A549 (cell line): ENCODE measurements around the gene TEF. TPM values are rescaled to one million over a fixed set of nuclear protein-coding genes. Genes with fewer than 3 reads are reported as not detected.

Experiments
- ATAC-seq, 2 experiments: fragments of 200-7000 bp in 1 of 2; fragments of >200 bp in 1 of 2; cut with Nextera tagmentation in 1 of 2; cut with Tn5 transposase in 1 of 2; 3 replicates each; pipeline versions ENCODE4 v1.8.0 to v1.9.1; 2018 to 2020; ENCODE audit warnings: mild to moderate bottlenecking in 1 of 2, moderate library complexity in 1 of 2
- CTCF ChIA-PET: fragments of 300-600 bp; sonication (Branson Sonifier 250); formaldehyde crosslinking; extraction: SDS; loops from one replicate; lab custom pipeline; 2021; ENCODE audit warnings: antibody characterized with exemption, inconsistent platforms; lab: Yijun Ruan, JAX
- POLR2A ChIA-PET: fragments of 350-600 bp; formaldehyde crosslinking; extraction: SDS; loops from one replicate; lab custom pipeline; 2021; ENCODE audit warnings: antibody characterized with exemption, inconsistent platforms; lab: Yijun Ruan, JAX
- DNase-seq, 2 experiments: peaks; one replicate each; pipeline versions ENCODE4 v3.0.0 to v3.0.0-alpha.2; 2011 to 2016; ENCODE audit warnings: low read depth in 1 of 2, low spot score in 1 of 2
- FAIRE-seq: peaks from 2 replicates; lab custom pipeline; 2011; peaks lifted over from hg19 to GRCh38; lab: Jason Lieb, UNC
- H3K27ac ChIP-seq, 2 experiments: fragments of >200 bp; sonication (Bioruptor Twin); formaldehyde crosslinking; 3 replicates each; pipeline ENCODE4 v1.5.1; 2016 to 2017
- H3K4me1 ChIP-seq: fragments of >200 bp; sonication (Bioruptor Twin); formaldehyde crosslinking; 3 replicates; pipeline ENCODE4 v1.6.1; 2016
- H3K4me2 ChIP-seq: fragments of >200 bp; sonication (Bioruptor Twin); formaldehyde crosslinking; 3 replicates; pipeline ENCODE4 v1.6.1; 2016
- H3K4me3 ChIP-seq: fragments of >200 bp; sonication (Bioruptor Twin); formaldehyde crosslinking; 3 replicates; pipeline ENCODE4 v1.5.1; 2016
- H3K9me3 ChIP-seq: fragments of >200 bp; sonication (Bioruptor Twin); formaldehyde crosslinking; 3 replicates; pipeline ENCODE4 v1.6.1; 2016
- BHLHE40 ChIP-seq: IDR thresholded peaks from 2 replicates; pipeline ENCODE4 v1.6.1; 2012; ENCODE audit warnings: low read depth, low read length, inconsistent platforms
- CBX2 ChIP-seq: fragments of 200-600 bp; sonication (generic); IDR thresholded peaks from 2 replicates; pipeline ENCODE4 v1.6.1; 2016; ENCODE audit warnings: low read depth, mild to moderate bottlenecking, borderline replicate concordance
- CEBPB ChIP-seq, 2 experiments: fragments of >200 bp in 1 of 2; sonication (Bioruptor Twin) in 1 of 2; formaldehyde crosslinking in 1 of 2; IDR thresholded peaks; 2 replicates each; pipeline ENCODE4 v1.6.1; 2012 to 2016
- CHD2 ChIP-seq: fragments of 150-350 bp; IDR thresholded peaks from 2 replicates; pipeline ENCODE4 v1.6.1; 2014; ENCODE audit warnings: low read length; ENCODE audit not compliant: partially characterized antibody
- EHF ChIP-seq: fragments of 250-450 bp; sonication (Bioruptor Pico); IDR thresholded peaks from 2 replicates; pipeline ENCODE4 v1.5.0; 2020; ENCODE audit warnings: mild to moderate bottlenecking
- EHMT2 ChIP-seq: fragments of 200-600 bp; sonication (generic); IDR thresholded peaks from 2 replicates; pipeline ENCODE4 v1.6.1; 2016; ENCODE audit warnings: antibody characterized with exemption, low read depth, mild to moderate bottlenecking, moderate library complexity
- EP300 ChIP-seq, 2 experiments: fragments of >200 bp; sonication (Bioruptor Twin); formaldehyde crosslinking; IDR thresholded peaks; 2 replicates in 1 of 2; 3 replicates in 1 of 2; pipeline ENCODE4 v1.6.1; 2016 to 2017
- FOSB ChIP-seq: fragments of 250-450 bp; sonication (Bioruptor Pico); IDR thresholded peaks from 2 replicates; pipeline ENCODE4 v1.5.0; 2020; ENCODE audit warnings: mild to moderate bottlenecking, moderate library complexity
- FOSL2 ChIP-seq, 2 experiments: fragments of 450-650 bp in 1 of 2; fragments of >200 bp in 1 of 2; sonication (Bioruptor Twin) in 1 of 2; formaldehyde crosslinking; IDR thresholded peaks; 2 replicates each; pipeline versions ENCODE4 v1.5.0 to v1.6.1; 2016 to 2020; ENCODE audit warnings: mild to moderate bottlenecking in 1 of 2, moderate library complexity in 1 of 2
- GATA3 ChIP-seq: IDR thresholded peaks from 2 replicates; pipeline ENCODE4 v1.6.1; 2012; ENCODE audit warnings: borderline replicate concordance
- HDAC2 ChIP-seq: fragments of 200-600 bp; sonication (generic); IDR thresholded peaks from 2 replicates; pipeline ENCODE4 v1.6.1; 2016
- HEYL ChIP-seq: fragments of 250-450 bp; sonication (Bioruptor Pico); IDR thresholded peaks from 2 replicates; pipeline ENCODE4 v1.8.0; 2021; ENCODE audit warnings: mild to moderate bottlenecking, moderate library complexity
- HOXA7 ChIP-seq: fragments of 250-450 bp; sonication (Bioruptor Pico); IDR thresholded peaks from 2 replicates; pipeline ENCODE4 v1.5.0; 2020; ENCODE audit warnings: mild to moderate bottlenecking, moderate library complexity
- HOXB13 ChIP-seq: fragments of 250-450 bp; sonication (Bioruptor Pico); IDR thresholded peaks from 2 replicates; pipeline ENCODE4 v1.5.0; 2020; ENCODE audit warnings: low read depth, mild to moderate bottlenecking, moderate library complexity
- JUN ChIP-seq, 2 experiments: fragments of >200 bp; sonication (Bioruptor Twin); formaldehyde crosslinking; IDR thresholded peaks; 2 replicates in 1 of 2; 3 replicates in 1 of 2; pipeline ENCODE4 v1.6.1; 2016 to 2017
- JUNB ChIP-seq: fragments of >200 bp; sonication (Bioruptor Twin); formaldehyde crosslinking; IDR thresholded peaks from 2 replicates; pipeline ENCODE4 v1.6.1; 2016
- KDM1A ChIP-seq: fragments of 200-600 bp; sonication (generic); IDR thresholded peaks from 2 replicates; pipeline ENCODE4 v1.6.1; 2016; ENCODE audit warnings: low read depth, mild to moderate bottlenecking
- NFE2L2 ChIP-seq: fragments of 150-350 bp; conservative IDR thresholded peaks from 2 replicates; pipeline ENCODE4 v1.6.1; 2014; ENCODE audit warnings: low read length
- NR3C1 ChIP-seq: fragments of >200 bp; sonication (Bioruptor Twin); formaldehyde crosslinking; IDR thresholded peaks from 3 replicates; pipeline ENCODE4 v1.6.1; 2017
- PHF8 ChIP-seq: fragments of 200-600 bp; sonication (generic); IDR thresholded peaks from 2 replicates; pipeline ENCODE4 v1.6.1; 2016; ENCODE audit warnings: low read depth, mild to moderate bottlenecking, antibody characterized with exemption, moderate library complexity, borderline replicate concordance
- POLR2A ChIP-seq: IDR thresholded peaks from 2 replicates; pipeline ENCODE4 v1.6.1; 2012; ENCODE audit warnings: mild to moderate bottlenecking, low read length
- POLR2AphosphoS2 ChIP-seq: conservative IDR thresholded peaks from 2 replicates; pipeline ENCODE4 v1.6.1; 2012; ENCODE audit warnings: low read length, improper control_type of control experiment, inconsistent platforms
- RCOR1 ChIP-seq: fragments of 150-350 bp; IDR thresholded peaks from 2 replicates; pipeline ENCODE4 v1.6.1; 2014; ENCODE audit warnings: antibody characterized with exemption, low read length, low read depth
- RFX5 ChIP-seq: fragments of 450-650 bp; IDR thresholded peaks from 2 replicates; pipeline ENCODE4 v1.7.1; 2014; ENCODE audit warnings: antibody characterized with exemption, mild to moderate bottlenecking, moderate library complexity
- RNF2 ChIP-seq: fragments of 200-600 bp; sonication (generic); IDR thresholded peaks from 2 replicates; pipeline ENCODE4 v1.6.1; 2016; ENCODE audit warnings: low read depth, mild to moderate bottlenecking, antibody characterized with exemption, moderate library complexity, borderline replicate concordance
- SREBF2 ChIP-seq: fragments of 450-650 bp; IDR thresholded peaks from 2 replicates; pipeline ENCODE4 v1.6.1; 2014; ENCODE audit warnings: mild to moderate bottlenecking, moderate library complexity
- ZC3H11A ChIP-seq: fragments of 450-650 bp; IDR thresholded peaks from 2 replicates; pipeline ENCODE4 v1.6.1; 2014; ENCODE audit warnings: antibody characterized with exemption, mild to moderate bottlenecking
- WGBS: methylation state at CpG from one replicate; pipeline ENCODE4 v1.1.6; 2017; ENCODE audit errors: missing lambda C conversion rate; 5-methylcytosine and 5-hydroxymethylcytosine counted together
- polyA plus RNA-seq, 4 experiments: library from polyadenylated mRNA; depleted of rRNA in 3 of 4; stranded (reverse); fragments of >200 nt; fragmentation: RNase III in 1 of 4; extraction: RNeasy Plus Mini Kit Qiagen cat#74134 plus additional on column Dnase treatment in 1 of 4; gene quantifications; 2 replicates in 3 of 4; 3 replicates in 1 of 4; pipeline ENCODE4 v1.2.3, GENCODE V29; 2011 to 2017
- TF ChIP-seq, protein P1 (sequence below): fragments of 250-450 bp; sonication (Bioruptor Pico); IDR thresholded peaks from 2 replicates; pipeline ENCODE4 v1.5.0; 2020; ENCODE audit warnings: low read depth, mild to moderate bottlenecking, moderate library complexity
- TF ChIP-seq, protein P2 (sequence below): fragments of >200 bp; sonication (Bioruptor Twin); formaldehyde crosslinking; IDR thresholded peaks from 2 replicates; pipeline ENCODE4 v1.6.1; 2016
- TF ChIP-seq, protein P3 (sequence below): fragments of 250-450 bp; sonication (Bioruptor Pico); IDR thresholded peaks from 2 replicates; pipeline ENCODE4 v1.5.0; 2021; ENCODE audit warnings: mild to moderate bottlenecking, moderate library complexity, borderline replicate concordance

TEF gene
- polyA plus RNA-seq, 2 of the 4 experiments (the other 2 are of a cell fraction), result 1.4 to 2.8 TPM

DNA sequence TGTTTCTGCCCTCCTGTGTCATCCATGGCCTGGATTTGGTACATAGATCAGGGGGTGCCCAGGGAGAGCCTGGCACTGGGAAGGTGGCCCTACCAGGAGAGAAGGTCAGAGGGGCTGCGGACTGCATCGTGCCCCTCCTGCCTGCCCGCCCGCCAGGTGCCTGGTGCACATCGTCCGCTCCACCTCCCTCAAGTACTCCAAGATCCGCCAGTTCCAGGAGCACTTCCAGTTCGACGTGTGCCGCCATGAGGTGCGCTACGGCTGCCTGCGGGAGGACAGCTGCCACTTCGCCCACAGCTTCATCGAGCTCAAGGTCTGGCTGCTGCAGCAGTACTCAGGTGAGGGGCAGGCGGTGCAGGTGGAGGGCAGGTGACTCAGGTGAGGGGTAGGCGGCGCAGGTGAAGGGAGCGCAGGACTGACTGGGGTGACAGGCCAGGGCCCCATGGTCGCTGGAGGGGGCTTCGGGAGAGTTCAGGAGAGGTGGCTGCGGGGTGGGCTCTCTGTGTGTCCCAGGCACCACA lies 32.7 kb upstream of the TEF start:
- CTCF ChIA-PET, result interaction anchor here (1.4 kb wide), 1 partner anchor 168 kb away, joined by 3 read pairs; no protein-coding TSS in a partner anchor
- DNase-seq (no peak), FAIRE-seq (no peak), ATAC-seq (no peak)
- peaks cover 15% of the 10 kb centered on the region; the same call in 2 of the 3 replicates for H3K4me1 ChIP-seq
- POLR2A ChIA-PET, result no interaction called here
- no peak overlapping the region for H3K4me2 ChIP-seq
- no peak overlapping the region for H3K27ac ChIP-seq
- H3K9me3 ChIP-seq, result no peaks in the 10 kb centered on the region
- H3K4me3 ChIP-seq, result no peak overlapping the region
- WGBS, result 94% methylated on average over 18 of the region's 22 CpGs
- TF ChIP-seq HEYL (CRISPR knock-in tag) (no peak), HDAC2 (no peak), RCOR1 (no peak), NFE2L2 (no peak), NR3C1 (no peak), GATA3 (no peak), KDM1A (no peak), EP300 (IDR thresholded peaks at IDR 0.05) (no peak), POLR2A (no peak), FOSL2 (IDR thresholded peaks at IDR 0.05) (no peak), FOSL2 (CRISPR knock-in tag; IDR thresholded peaks at IDR 0.05) (no peak), RNF2 (no peak), PHF8 (no peak), ZC3H11A (no peak), FOSB (no peak)
- TF ChIP-seq, protein P1, sequence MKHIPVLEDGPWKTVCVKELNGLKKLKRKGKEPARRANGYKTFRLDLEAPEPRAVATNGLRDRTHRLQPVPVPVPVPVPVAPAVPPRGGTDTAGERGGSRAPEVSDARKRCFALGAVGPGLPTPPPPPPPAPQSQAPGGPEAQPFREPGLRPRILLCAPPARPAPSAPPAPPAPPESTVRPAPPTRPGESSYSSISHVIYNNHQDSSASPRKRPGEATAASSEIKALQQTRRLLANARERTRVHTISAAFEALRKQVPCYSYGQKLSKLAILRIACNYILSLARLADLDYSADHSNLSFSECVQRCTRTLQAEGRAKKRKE (CRISPR knock-in tag), result no peak
- TF ChIP-seq, protein P2, sequence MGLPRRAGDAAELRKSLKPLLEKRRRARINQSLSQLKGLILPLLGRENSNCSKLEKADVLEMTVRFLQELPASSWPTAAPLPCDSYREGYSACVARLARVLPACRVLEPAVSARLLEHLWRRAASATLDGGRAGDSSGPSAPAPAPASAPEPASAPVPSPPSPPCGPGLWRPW, result no peak
- TF ChIP-seq, protein P3, sequence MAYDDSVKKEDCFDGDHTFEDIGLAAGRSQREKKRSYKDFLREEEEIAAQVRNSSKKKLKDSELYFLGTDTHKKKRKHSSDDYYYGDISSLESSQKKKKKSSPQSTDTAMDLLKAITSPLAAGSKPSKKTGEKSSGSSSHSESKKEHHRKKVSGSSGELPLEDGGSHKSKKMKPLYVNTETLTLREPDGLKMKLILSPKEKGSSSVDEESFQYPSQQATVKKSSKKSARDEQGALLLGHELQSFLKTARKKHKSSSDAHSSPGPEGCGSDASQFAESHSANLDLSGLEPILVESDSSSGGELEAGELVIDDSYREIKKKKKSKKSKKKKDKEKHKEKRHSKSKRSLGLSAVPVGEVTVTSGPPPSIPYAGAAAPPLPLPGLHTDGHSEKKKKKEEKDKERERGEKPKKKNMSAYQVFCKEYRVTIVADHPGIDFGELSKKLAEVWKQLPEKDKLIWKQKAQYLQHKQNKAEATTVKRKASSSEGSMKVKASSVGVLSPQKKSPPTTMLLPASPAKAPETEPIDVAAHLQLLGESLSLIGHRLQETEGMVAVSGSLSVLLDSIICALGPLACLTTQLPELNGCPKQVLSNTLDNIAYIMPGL (CRISPR knock-in tag), result no peak
- TF ChIP-seq, all 56 proteins: peak for 0

DNA sequence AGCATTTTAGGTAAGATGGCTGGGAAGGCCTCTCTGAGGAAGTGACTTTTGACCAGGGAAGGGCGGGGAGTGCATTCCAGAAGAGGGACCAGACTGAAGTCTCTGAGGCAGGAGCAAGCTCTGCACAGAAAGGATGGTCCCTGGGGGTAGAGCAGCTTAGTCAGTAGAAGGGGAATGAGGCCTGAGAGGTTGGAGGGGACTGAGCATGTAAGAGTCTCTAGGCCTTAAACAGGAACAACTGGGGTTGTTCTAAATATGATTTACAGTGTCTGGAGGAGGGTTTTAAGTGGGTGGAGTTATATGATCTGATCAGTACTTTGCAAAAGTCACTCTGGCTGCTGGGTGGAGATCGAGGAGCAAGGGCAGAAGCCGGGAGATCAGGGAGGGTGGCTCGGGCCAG lies 31.7 kb upstream of the TEF start:
- ATAC-seq (no peak; a peak in 1 of 6 replicates), FAIRE-seq (no peak), DNase-seq (no peak)
- H3K9me3 ChIP-seq, result no peaks in the 10 kb centered on the region
- CTCF ChIA-PET, result interaction anchor here (1.2 to 1.4 kb wide), 2 partner anchors 14 to 167 kb away, joined by 3 read pairs; no protein-coding TSS in a partner anchor
- 92% methylated on average over 4 of the region's 4 CpGs for WGBS
- peaks cover 15% of the 10 kb centered on the region; the same call in 2 of the 3 replicates for H3K4me1 ChIP-seq
- no peak overlapping the region for H3K4me2 ChIP-seq
- H3K27ac ChIP-seq, result no peak overlapping the region
- H3K4me3 ChIP-seq, result no peak overlapping the region
- TF ChIP-seq CHD2 (no peak), ZC3H11A (no peak), HOXA7 (no peak), BHLHE40 (no peak), FOSB (no peak), CBX2 (no peak), CEBPB (IDR thresholded peaks at IDR 0.05) (no peak), JUN (IDR thresholded peaks at IDR 0.05) (no peak), HEYL (CRISPR knock-in tag) (no peak), GATA3 (no peak), RFX5 (no peak), POLR2AphosphoS2 (no peak), HOXB13 (CRISPR knock-in tag) (no peak), HDAC2 (no peak), FOSL2 (IDR thresholded peaks at IDR 0.05) (no peak), FOSL2 (CRISPR knock-in tag; IDR thresholded peaks at IDR 0.05) (no peak), SREBF2 (no peak), EHMT2 (no peak), JUNB (no peak), KDM1A (no peak), EHF (CRISPR knock-in tag) (no peak)
- POLR2A ChIA-PET, result no interaction called here
